ENCODE data around the gene TP53RK.

DNA sequence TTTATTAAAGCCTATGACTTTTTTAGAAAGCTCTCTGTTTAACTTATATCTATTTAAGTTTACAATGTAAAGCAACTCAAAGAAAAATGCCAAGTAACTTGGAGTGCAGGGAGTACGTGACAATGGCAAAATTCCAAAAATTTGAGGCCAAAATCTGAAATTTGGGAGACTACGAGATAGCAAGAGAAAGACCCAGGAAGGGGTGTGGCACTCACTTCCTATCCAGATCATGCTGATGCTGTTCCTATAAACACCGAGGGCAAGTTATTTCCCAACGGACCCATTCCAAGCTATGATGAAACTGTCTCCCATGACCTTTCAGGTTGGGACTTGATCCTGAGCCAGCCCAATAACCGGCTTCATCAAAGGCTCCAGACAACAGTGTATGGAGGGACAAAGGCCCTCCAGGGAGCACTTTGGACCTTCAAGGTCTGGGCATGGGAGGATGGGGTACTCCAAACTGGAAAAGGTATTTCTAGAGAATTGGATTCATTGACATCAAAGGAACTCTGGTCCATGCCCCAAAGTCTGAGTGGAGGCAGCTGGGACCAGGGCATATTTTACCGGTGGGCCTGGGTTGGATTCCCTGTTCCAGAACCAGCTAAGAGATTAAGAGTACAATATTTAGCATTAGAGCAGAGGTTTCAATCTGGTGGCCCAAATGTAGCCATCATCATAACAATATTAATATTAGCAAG lies 22.3 kb downstream of the TP53RK start:
- TF ChIP-seq CTCF (IDR thresholded peaks at IDR 0.05) (no peak), POLR2A (IDR thresholded peaks at IDR 0.05) (no peak)
